OCI-LY7 (cell line): ENCODE measurements around the gene EXPH5.

Source experiments
- EZH2phosphoT487 ChIP-seq: fragments of 200-600 bp; sonication (generic); IDR thresholded peaks from 2 replicates; pipeline ENCODE4 v1.6.1; 2018; ENCODE audit warnings: low read depth, borderline replicate concordance, mild to moderate bottlenecking, mixed run types, antibody characterized with exemption, low read length, moderate library complexity, mixed read lengths
- TF ChIP-seq, protein P1 (sequence below): fragments of 200-600 bp; sonication (generic); conservative IDR thresholded peaks from 2 replicates; pipeline ENCODE4 v1.5.1; 2014; ENCODE audit warnings: mild to moderate bottlenecking, antibody characterized with exemption, low read length, moderate library complexity, mixed read lengths

DNA sequence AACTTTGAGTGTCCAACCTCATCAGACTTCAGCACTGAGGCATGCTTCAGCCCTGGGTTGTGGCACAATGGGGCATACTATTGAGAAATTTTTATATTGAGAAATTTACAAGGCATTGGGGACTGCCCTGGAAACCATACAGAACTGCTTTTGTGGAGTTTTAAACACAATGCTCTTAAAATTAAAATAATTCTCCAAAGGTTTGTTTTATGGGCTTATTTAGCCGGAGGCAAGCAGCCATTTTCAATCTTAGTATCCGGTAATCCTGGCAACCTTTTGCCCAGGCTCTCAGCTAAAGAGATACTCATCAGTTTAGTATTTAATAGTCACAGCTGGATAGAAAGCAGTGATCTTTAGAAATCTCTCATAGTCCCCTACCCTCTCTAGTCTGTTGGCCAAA is 3.1 kb upstream of the EXPH5 start:
- TF ChIP-seq, protein P1, sequence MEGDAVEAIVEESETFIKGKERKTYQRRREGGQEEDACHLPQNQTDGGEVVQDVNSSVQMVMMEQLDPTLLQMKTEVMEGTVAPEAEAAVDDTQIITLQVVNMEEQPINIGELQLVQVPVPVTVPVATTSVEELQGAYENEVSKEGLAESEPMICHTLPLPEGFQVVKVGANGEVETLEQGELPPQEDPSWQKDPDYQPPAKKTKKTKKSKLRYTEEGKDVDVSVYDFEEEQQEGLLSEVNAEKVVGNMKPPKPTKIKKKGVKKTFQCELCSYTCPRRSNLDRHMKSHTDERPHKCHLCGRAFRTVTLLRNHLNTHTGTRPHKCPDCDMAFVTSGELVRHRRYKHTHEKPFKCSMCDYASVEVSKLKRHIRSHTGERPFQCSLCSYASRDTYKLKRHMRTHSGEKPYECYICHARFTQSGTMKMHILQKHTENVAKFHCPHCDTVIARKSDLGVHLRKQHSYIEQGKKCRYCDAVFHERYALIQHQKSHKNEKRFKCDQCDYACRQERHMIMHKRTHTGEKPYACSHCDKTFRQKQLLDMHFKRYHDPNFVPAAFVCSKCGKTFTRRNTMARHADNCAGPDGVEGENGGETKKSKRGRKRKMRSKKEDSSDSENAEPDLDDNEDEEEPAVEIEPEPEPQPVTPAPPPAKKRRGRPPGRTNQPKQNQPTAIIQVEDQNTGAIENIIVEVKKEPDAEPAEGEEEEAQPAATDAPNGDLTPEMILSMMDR: no peak
- no peak for TF ChIP-seq EZH2phosphoT487
